Fibroblast of skin of scalp (primary cell): ENCODE data around the gene SSR1.
"Not testable (repeated sequence)": the region's sequence is repeated elsewhere in the genome, so short reads cannot be mapped to it uniquely, and the experiment has no call there.

Experiments used
- DNase-seq: peaks from one replicate; pipeline ENCODE4 v3.0.0-alpha.2; 2013

The SSR1 gene

DNA sequence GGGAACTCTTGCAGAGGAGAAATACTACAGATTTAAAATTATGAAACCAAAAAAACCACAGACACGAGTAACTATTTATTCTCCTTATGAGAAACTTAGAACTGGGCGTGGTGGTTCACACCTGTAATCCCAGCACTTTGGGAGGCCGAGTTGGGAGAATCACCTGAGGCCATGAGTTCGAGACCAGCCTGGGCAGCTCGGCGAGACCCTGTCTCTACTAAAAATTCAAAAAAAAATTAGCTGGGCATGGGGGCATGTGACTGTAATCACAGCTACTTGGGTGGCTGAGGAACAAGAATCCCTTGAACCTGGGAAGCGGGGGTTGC lies 36.8 kb downstream of the SSR1 start:
- no peak for DNase-seq

DNA sequence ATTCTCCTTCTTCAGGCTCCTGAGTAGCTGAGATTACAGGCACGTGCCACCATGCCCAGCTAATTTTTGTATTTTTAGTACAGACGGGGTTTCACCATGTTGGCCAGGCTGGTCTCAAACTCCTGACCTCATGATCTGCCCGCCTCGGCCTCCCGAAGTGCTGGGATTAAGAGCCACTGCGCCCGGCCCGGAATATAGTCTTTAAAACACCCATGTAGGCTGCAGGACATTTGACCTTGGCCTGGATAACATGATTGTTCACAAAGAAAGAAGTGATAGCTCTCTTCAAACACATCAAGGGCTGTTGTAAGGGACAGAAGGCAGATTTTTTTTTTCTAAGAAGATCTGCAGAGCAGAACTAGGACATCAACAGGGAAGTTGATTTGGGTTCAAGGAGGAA lies 38.5 kb downstream of the SSR1 start:
- DNase-seq = not testable (repeated sequence)

- no peak for DNase-seq
These were observed 39.3 kb downstream of the SSR1 start for GRCh38 chr6:7273709-7274108.

GRCh38 chr6:7271205-7271534 lies 41.8 kb downstream of the SSR1 start:
- DNase-seq = no peak

- no peak for DNase-seq
These were observed 42.4 kb downstream of the SSR1 start for GRCh38 chr6:7270320-7271204.

DNA sequence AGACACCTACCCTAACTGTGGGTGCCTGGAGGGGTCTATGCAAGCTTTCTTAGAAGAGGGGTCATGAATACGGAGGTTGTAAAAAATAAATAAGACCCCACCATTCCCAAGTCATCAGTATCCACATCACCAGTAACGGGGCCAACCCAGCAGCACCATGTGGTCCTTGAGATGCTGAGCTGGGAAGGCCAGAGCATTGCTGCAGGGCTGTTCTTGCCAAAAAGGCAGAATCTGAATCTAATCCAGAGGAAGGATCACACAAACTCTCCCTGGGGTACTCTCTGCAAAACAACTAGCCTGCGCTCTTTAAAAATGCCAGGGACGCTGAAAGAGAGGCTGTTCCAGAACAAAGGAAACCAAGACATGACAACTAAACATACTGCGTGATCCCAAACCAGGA lies 43.2 kb downstream of the SSR1 start:
- no peak for DNase-seq

- DNase-seq = no peak
These were observed 44.0 kb downstream of the SSR1 start for GRCh38 chr6:7268816-7269555.

- DNase-seq = no peak
These were observed 44.6 kb downstream of the SSR1 start for GRCh38 chr6:7268362-7268761.

GRCh38 chr6:7267466-7268091 lies 45.4 kb downstream of the SSR1 start:
- DNase-seq = peak; percentile 95

GRCh38 chr6:7267071-7267465 lies 45.9 kb downstream of the SSR1 start:
- no peak for DNase-seq

DNA sequence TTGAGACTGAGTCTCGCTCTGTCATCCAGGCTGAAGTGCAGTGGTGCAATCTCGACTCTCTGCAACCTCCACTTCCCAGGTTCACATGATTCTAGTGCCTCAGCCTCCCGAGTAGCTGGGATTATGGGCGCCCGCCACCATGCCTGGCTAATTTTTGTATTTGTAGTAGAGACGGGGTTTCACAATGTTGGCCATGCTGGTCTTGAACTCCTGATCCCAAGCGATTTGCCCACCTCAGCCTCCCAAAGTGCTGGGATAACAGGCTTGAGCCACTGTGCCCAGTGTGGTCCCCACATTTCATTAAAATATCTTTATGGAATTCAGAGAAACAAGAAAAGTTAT lies 47.6 kb downstream of the SSR1 start:
- not testable (repeated sequence) for DNase-seq

GRCh38 chr6:7264686-7265384 lies 48.2 kb downstream of the SSR1 start:
- DNase-seq = no peak

DNA sequence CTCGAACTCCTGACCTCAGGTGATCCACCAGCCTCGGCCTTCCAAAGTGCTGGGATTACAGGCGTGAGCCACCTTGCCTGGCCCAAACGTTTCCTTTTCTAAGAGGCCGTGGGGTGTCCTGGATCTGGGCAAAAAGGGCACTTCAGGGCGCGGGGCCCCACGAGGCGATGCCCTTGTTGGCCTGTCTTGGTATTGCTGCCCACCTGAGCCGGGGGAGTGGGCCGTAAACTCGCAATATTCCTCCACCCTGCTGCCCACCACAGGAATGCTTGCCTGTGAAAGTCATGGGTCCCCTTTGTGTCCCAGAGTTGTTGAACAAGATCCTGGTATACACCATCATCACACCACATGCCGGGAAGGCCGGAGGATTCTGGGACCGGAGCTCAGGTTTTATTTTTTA lies 49.0 kb downstream of the SSR1 start:
- DNase-seq = no peak

- DNase-seq = not testable (repeated sequence)
These were observed 49.5 kb downstream of the SSR1 start for GRCh38 chr6:7263519-7263805.

DNA sequence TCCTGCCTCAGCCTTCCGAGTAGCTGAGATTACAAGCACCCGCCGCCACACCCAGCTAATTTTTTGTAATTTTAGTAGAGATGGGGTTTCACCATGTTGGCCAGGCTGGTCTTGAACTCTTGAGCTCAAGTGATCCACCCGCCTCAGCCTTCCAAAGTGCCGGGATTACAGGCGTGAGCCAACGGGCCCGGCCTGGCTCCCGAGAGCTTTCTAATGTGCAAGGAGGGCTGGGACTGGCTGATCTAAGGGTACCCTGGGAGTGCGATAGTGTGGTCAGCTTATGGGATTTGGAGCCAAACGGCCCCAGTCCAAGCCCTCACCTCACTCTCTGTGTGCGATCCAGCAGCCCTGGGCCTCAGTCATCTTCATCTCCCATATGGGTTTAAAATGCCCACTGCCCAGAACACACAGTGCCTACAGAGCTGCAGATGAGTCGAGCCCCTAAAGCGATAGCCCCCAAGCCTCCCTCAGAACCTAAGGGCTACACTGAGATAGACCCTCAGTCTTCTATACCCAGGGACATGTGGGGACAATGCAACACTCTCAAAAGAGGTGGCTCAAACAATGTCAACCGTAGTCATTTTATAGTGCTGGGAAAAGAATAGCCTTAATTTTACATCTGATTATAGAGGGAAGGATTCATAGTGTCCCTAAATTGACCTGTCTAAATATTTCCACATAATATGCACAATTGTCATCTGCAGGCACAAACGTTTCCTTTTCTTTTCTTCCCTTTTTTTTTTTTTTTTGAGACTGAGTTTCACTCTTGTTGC lies 50.1 kb downstream of the SSR1 start:
- DNase-seq = no peak

DNA sequence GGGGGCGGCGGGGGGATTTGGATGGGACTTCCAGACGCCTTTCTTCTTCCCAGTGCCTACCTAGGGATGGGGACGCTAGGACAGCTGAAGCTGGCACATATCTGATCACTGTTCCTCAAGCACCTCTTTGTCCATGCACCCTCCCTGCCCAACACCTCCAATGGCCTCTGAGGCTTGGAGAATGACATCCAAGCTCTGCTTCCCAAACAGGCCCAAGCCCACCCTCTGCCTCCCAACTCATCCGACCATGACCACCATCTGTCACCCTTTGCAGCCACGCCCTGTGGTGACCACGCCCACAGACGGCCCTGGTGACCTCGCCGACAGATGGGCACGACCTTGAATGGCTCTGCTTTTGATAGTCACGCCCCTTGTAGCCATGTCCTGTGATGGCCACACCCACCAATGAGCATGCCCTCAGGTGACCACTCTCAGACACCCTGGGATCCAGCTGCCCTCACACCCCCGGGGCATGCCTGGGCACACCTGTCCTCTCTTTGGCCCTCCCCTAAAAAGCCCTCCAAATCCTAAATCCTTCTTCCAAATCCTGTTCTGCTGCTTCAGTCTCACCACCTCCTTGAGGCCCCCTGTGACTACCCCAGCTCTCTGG lies 51.0 kb downstream of the SSR1 start:
- no peak for DNase-seq

DNA sequence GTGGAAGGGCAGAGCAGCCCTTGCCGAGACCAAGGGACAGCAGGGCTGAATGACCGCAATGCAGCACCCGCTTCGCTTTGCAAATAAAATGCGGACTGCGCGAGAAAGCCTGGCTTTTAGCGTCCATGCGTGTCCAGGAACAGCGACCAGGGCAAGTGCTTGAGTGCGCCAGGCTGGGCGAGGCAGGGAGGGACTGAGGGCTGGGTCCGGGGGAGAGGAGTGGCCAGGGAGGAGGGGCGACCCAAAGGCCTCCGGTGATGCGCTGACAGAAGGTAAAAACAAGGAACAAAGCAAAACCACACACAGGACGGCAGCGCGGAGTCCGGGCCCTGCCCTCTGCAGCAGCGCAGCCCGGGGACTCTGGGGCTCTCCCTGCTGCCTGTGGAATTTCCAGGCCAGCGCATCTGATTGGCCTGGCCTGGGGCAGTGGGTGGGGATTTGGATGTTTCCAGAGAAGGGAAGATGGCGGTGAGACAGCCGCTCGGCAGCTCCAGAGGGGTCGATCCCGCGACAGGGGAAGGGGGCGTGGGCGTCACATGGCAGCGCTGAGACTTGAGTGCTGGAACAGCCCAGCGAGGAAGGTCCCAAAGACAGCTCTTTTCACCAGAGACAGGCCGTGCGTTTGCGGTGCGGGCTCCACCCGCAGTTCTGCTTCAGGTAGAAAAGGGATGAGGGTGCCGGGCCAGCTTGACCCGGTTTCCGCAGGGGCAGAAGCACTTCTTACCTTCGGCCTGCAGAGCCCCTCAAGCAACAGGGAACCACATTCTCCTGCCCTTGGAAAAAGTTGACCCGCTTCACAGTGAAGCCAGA lies 51.8 kb downstream of the SSR1 start:
- DNase-seq = peak; percentile 87

GRCh38 chr6:7260291-7261031 lies 52.5 kb downstream of the SSR1 start:
- no peak for DNase-seq

GRCh38 chr6:7258231-7258763 lies 54.7 kb downstream of the SSR1 start:
- DNase-seq = no peak

DNA sequence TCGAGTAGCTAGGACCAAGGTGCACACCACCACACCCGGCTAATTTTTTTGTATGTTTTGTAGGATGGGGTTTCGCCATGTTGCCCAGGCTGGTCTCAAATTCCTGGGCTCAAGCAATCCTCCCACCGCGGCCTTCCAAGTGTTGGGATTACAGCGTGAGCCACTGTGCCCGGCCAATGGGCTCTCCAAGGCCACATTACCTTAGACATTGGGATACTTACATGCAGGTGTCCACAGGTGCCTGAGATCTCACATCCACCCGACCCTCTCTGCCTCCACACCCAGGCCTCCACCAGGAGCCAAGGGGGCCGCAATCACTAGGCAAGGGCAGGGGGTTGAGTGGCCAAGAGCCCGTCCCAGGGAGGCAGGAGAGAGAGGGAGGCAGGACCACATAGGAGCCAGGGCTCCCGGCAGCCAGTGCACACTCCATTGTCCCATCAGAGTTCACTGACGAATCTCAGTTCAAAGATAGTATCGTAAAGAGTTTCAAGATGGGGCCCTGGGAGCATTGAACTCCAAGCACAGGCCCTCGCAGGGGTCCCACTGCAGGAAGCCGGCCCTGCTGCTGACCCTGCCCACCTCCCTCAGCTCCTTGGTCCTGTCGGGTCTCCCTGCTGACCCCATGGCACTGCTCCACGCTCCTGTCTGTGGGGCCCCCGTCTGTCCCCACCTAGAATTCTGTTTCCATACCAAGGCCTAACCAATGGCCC lies 55.3 kb downstream of the SSR1 start:
- DNase-seq = no peak
